D721Med (cell line): ENCODE results near the gene MYH15.
A peak's percentile ranks its signal among the peaks of the same experiment; 100 is the strongest.

Source experiments
- DNase-seq: peaks from one replicate; pipeline ENCODE4 v3.0.0; 2011; ENCODE audit warnings: low spot score; ENCODE audit not compliant: insufficient read length
- FAIRE-seq: peaks from 2 replicates; lab custom pipeline; 2011; peaks lifted over from hg19 to GRCh38; lab: Jason Lieb, UNC
- TF ChIP-seq, protein P1 (sequence below): IDR thresholded peaks from 2 replicates; pipeline ENCODE4 v1.5.1; 2012; ENCODE audit warnings: mild to moderate bottlenecking, control low read depth; ENCODE audit not compliant: insufficient read depth; ENCODE audit errors: missing control alignments

Gene MYH15

DNA sequence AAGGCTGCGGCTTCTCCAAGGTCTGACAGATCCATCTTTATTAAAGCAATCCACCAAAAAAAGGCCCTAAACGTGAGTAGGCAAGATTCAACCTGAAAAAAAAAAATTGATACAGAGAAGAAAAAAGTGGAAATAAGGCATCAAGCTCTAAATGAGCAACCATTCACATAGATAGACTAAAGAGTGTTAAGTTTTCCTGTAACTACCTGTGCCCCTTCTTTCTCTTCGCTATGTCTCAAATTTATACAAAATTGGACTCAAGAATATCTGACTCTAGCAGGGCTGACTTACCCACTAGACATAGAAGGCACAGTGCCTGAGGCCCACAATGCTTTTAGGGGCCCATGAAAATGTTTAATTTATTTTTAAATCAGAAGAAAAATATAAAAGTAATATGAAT lies at the start of gene MYH15:
Gene MYH15, minus strand, starts transcription at position 101 of the 400 bp plus-strand sequence. Its CDS starts 66 bp downstream, at position 35.
- DNase-seq (no peak), FAIRE-seq (no peak)
- TF ChIP-seq, protein P1, sequence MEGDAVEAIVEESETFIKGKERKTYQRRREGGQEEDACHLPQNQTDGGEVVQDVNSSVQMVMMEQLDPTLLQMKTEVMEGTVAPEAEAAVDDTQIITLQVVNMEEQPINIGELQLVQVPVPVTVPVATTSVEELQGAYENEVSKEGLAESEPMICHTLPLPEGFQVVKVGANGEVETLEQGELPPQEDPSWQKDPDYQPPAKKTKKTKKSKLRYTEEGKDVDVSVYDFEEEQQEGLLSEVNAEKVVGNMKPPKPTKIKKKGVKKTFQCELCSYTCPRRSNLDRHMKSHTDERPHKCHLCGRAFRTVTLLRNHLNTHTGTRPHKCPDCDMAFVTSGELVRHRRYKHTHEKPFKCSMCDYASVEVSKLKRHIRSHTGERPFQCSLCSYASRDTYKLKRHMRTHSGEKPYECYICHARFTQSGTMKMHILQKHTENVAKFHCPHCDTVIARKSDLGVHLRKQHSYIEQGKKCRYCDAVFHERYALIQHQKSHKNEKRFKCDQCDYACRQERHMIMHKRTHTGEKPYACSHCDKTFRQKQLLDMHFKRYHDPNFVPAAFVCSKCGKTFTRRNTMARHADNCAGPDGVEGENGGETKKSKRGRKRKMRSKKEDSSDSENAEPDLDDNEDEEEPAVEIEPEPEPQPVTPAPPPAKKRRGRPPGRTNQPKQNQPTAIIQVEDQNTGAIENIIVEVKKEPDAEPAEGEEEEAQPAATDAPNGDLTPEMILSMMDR = no peak

DNA sequence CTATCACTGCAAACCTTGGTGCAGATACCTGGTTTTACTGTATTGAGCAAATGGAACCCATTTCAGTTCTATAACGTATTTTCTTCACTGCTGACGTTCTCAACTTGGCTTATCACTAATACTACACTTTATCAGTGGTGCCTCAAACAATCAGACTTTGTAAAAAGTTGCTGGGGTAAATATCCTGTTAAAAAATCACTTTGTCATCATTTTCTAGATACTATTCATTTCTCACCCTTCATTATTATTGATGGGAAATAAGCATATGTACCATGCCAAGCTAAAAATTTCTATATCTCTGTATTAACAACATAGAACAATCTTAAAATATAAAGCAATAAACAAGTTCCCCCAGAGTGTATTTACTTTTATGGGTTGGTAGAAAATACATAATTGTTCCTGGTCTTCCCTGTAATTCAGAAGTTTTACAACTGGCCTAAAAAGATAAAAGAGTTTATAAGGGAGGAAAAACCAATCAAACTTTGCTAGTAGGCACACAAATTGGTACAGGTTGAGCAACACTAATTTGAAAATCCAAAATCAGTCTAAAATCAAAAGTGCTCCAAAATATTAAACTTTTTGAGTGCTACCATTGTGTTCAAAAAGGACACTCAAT lies 45.7 kb upstream of the MYH15 start:
- TF ChIP-seq, protein P1 = no peak
- FAIRE-seq (no peak), DNase-seq (no peak)

DNA sequence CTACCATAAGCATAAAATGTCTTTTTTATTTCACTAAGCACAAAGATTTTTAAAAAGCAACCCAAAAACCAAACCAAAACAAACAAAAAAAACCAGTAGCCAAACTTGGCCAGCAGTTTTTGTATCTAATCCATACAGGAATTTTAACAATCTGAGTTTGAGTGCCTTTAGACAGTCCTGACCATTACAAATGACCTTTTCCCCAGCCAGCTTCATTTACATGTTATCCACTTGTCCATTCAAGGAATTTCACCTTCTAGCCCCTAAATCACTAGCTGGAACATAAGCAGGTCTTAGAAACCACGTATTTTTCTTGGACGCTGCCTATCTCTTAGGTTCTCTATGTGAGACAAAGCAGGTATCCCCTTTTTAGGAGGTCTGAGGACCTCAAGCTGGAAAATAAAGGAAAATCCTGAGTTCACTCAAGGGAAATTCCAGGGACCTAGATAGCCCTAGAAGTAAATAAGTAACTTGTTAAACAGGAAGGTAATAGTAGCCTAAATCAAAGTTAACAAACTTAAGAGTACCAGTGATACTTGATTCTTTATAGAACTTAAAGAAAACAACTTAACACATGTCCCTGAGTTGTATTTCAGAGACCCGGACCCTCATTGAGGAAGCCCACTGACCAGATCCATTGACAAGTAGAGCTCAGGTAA lies 44.6 kb upstream of the MYH15 start:
- no peak for FAIRE-seq
- DNase-seq = no peak
- TF ChIP-seq, protein P1 = no peak

DNA sequence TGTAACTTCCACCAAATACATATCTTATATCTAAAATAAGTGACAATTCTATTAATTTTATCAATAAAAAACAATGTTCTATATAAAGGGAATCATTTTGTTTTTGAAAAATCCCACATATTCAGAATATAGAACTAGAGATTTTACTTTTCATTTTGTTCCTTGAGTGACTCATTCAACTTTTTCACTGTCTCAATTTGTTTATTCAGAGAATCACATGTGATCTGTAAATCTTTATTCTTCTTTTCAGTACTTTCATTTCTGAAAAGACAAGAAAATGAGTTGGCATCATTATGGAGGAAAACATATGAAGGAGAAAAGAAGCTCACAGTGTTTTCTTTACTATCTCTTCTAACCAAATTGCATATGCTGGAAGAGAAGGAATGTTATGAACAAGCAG lies 43.8 kb upstream of the MYH15 start:
- FAIRE-seq = no peak
- TF ChIP-seq, protein P1 = no peak
- DNase-seq = no peak

DNA sequence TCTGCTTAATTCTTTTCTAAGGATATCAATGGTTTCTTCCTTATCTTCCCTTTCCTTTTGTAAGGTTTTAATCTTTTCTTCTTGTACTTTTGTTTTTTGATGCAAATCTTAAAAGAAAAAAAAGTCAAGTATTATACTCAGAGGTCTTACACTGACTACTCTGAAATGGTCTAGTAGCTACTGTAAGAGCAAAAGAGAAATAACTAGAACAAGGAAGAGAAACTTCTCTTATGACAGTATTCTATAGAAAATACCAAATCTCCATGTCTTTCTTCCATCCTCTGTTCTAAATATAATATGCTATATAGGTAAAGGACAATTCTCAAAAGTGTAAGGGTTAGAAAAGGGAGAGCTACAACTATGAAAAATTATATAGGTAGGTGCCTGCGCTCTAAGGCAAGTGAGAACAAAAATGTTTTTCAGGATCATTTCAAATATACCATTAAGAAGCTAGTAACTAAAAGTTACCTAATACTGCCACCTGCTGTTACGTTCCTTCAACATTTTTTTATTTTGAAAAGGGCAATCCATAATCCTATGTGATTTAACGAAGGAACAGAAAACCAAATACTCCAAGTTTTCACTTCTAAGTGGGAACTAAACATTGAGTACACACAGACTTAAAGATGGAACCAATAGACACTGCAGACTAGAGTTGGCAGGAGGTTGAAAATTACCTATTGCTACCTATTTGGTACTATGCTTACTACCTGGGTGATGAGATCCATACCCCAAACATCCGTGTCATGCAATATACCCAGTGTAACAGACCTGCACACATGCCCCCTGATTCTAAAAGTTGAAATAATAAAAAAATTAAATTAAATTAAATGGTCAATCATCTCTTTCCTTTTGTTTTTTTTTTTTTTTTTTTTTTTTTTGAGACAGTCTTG lies 42.1 kb upstream of the MYH15 start:
- FAIRE-seq (peak; percentile 91), DNase-seq (no peak)
- TF ChIP-seq, protein P1 = peak; percentile 57

DNA sequence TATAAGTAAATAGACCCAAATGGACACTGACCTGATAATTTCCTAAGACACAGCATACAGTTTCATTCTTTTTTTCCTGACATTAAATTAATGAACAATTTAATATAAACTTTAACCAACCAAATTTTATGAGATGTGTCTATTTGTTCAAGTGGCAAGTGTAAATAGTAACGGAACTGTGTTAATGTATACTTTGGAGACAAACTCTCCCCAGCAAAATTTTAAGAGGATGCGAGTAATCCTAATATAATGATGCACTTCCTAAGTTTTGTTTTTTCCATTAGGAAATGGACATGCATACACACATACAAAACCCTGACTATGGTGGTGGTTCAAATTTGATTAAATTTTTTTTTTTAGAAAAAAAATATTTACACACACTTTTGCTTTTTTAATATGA lies 38.5 kb upstream of the MYH15 start:
- FAIRE-seq (no peak), DNase-seq (no peak)
- TF ChIP-seq, protein P1 = no peak
